IMR-90 (cell line): ENCODE results near the gene GPSM3. TPM values are rescaled to one million over a fixed set of nuclear protein-coding genes. Genes with fewer than 3 reads are reported as not detected.

ENCODE experiments used
- ATAC-seq: fragments of 200-7000 bp; cut with Tn5 transposase; 2 replicates; pipeline ENCODE4 v1.9.1; 2020; ENCODE audit warnings: low read depth, mild to moderate bottlenecking, moderate library complexity
- BruUV-seq: library from RNA; stranded (reverse); fragments of 400-500 nt; replicated peaks from 2 replicates; lab custom pipeline; 2021; lab: Mats Ljungman, UMichigan
- CTCF ChIA-PET: fragments of 300-600 bp; formaldehyde crosslinking; extraction: SDS; loops from one replicate; lab custom pipeline; 2021; ENCODE audit warnings: antibody characterized with exemption; lab: Yijun Ruan, JAX
- POLR2A ChIA-PET: fragments of 300-600 bp; sonication (Branson Sonifier 250); formaldehyde crosslinking; loops from one replicate; lab custom pipeline; 2022; ENCODE audit warnings: antibody characterized with exemption; ENCODE audit not compliant: unreplicated experiment; lab: Charles Lee
- DNase-seq: peaks from one replicate; pipeline ENCODE4 v3.0.0; 2013
- H2AFZ ChIP-seq: replicated peaks from 2 replicates; pipeline ENCODE3; 2013; ENCODE audit warnings: low read length, mild to moderate bottlenecking; ENCODE audit not compliant: poor library complexity
- H2AK5ac ChIP-seq: 2 replicates; pipeline ENCODE4 v1.6.1; 2013; ENCODE audit warnings: low read depth, low read length, inconsistent platforms
- H2AK9ac ChIP-seq: replicated peaks from 2 replicates; pipeline ENCODE3; 2013; ENCODE audit warnings: mild to moderate bottlenecking, low read depth, low read length, moderate library complexity; ENCODE audit not compliant: poor library complexity
- H2BK120ac ChIP-seq: 2 replicates; pipeline ENCODE4 v1.6.1; 2013; ENCODE audit warnings: low read depth, low read length, inconsistent platforms
- H2BK15ac ChIP-seq: 3 replicates; pipeline ENCODE4 v1.6.1; 2013; ENCODE audit warnings: low read depth, low read length, inconsistent platforms
- H2BK20ac ChIP-seq: 2 replicates; pipeline ENCODE4 v1.6.1; 2013; ENCODE audit warnings: low read depth, mild to moderate bottlenecking, inconsistent platforms, low read length, moderate library complexity
- H2BK5ac ChIP-seq: 2 replicates; pipeline ENCODE4 v1.6.1; 2013; ENCODE audit warnings: mild to moderate bottlenecking, low read depth, low read length, inconsistent platforms; ENCODE audit not compliant: poor library complexity, severe bottlenecking
- H3K14ac ChIP-seq: replicated peaks from 2 replicates; pipeline ENCODE4 v1.6.1; 2013; ENCODE audit warnings: low read depth, low read length, inconsistent platforms
- H3K18ac ChIP-seq: 2 replicates; pipeline ENCODE4 v1.6.1; 2013; ENCODE audit warnings: low read depth, low read length, control low read depth
- H3K23ac ChIP-seq: 2 replicates; pipeline ENCODE4 v1.6.1; 2013; ENCODE audit warnings: low read depth, low read length, inconsistent platforms
- H3K27ac ChIP-seq: 2 replicates; pipeline ENCODE4 v1.5.1; 2013; ENCODE audit warnings: mild to moderate bottlenecking, control low read depth, low read length; ENCODE audit not compliant: insufficient read depth
- H3K27me3 ChIP-seq: 2 replicates; pipeline ENCODE4 v1.6.1; 2013; ENCODE audit warnings: low read length; ENCODE audit not compliant: control insufficient read depth, insufficient read depth
- H3K36me3 ChIP-seq: 2 replicates; pipeline ENCODE4 v1.6.1; 2013; ENCODE audit warnings: low read length, mixed read lengths; ENCODE audit not compliant: control insufficient read depth, insufficient read depth
- H3K4ac ChIP-seq: 2 replicates; pipeline ENCODE4 v1.6.1; 2013; ENCODE audit warnings: low read depth, low read length, inconsistent platforms
- H3K4me1 ChIP-seq: 2 replicates; pipeline ENCODE4 v1.6.1; 2013; ENCODE audit warnings: low read length, mixed read lengths; ENCODE audit not compliant: control insufficient read depth, insufficient read depth
- H3K4me2 ChIP-seq: 2 replicates; pipeline ENCODE4 v1.6.1; 2013; ENCODE audit warnings: low read depth, mild to moderate bottlenecking, control low read depth, low read length, moderate library complexity
- H3K4me3 ChIP-seq: 2 replicates; pipeline ENCODE4 v1.5.1; 2013; ENCODE audit warnings: low read depth, mild to moderate bottlenecking, control low read depth, low read length, moderate library complexity; ENCODE audit not compliant: insufficient read depth
- H3K56ac ChIP-seq: 2 replicates; pipeline ENCODE4 v1.6.1; 2013; ENCODE audit warnings: low read length, inconsistent platforms; ENCODE audit not compliant: insufficient read depth; ENCODE audit errors: extremely low read depth
- H3K79me1 ChIP-seq, 2 experiments: 2 replicates each; pipeline ENCODE4 v1.6.1; 2013; ENCODE audit warnings: low read length in 2 of 2, inconsistent platforms in 1 of 2, low read depth in 1 of 2
- H3K9ac ChIP-seq: 2 replicates; pipeline ENCODE4 v1.6.1; 2013; ENCODE audit warnings: low read depth, low read length, control low read depth
- H3K9me1 ChIP-seq: 2 replicates; pipeline ENCODE4 v1.6.1; 2013; ENCODE audit warnings: low read length, inconsistent platforms; ENCODE audit not compliant: insufficient read depth
- H3K9me3 ChIP-seq: 2 replicates; pipeline ENCODE4 v1.6.1; 2013; ENCODE audit warnings: low read length; ENCODE audit not compliant: control insufficient read depth, insufficient read depth
- H4K20me1 ChIP-seq: 2 replicates; pipeline ENCODE4 v1.6.1; 2013; ENCODE audit warnings: low read length, inconsistent platforms; ENCODE audit not compliant: insufficient read depth
- H4K5ac ChIP-seq: 2 replicates; pipeline ENCODE4 v1.6.1; 2013; ENCODE audit warnings: mild to moderate bottlenecking, low read depth, low read length, control low read depth
- H4K8ac ChIP-seq, 2 experiments: 2 replicates each; pipeline ENCODE4 v1.6.1; 2013; ENCODE audit warnings: low read depth in 2 of 2, low read length in 2 of 2, control low read depth in 1 of 2, inconsistent platforms in 1 of 2
- H4K91ac ChIP-seq: 2 replicates; pipeline ENCODE4 v1.6.1; 2013; ENCODE audit warnings: low read depth, low read length, inconsistent platforms; ENCODE audit not compliant: insufficient read depth
- CEBPB ChIP-seq: IDR thresholded peaks from 2 replicates; pipeline ENCODE4 v1.6.1; 2012; ENCODE audit warnings: low read depth, low read length, improper control_type of control experiment
- CTCF ChIP-seq: conservative IDR thresholded peaks from 2 replicates; pipeline ENCODE4 v1.5.1; 2012; ENCODE audit warnings: mild to moderate bottlenecking, low read depth, low read length, improper control_type of control experiment
- WGBS, 2 experiments: methylation state at CpG; one replicate each; pipeline versions ENCODE4 v1.1.5 to v1.1.7; 2013; ENCODE audit warnings: missing lambda C conversion rate in 2 of 2; ENCODE audit not compliant: insufficient read length in 1 of 2; ENCODE audit errors: extremely low coverage in 2 of 2; 5-methylcytosine and 5-hydroxymethylcytosine counted together
- dilution Hi-C: fragments of 300-500 bp; cut with HindIII; formaldehyde crosslinking; loops from one replicate; pipeline ENCODE4 v1.14.3; 2018; ENCODE audit warnings: low sequenced_read_pairs; ENCODE audit not compliant: unreplicated experiment
- in situ Hi-C: fragments of 300-500 bp; cut with MboI; formaldehyde crosslinking; loops from 3 replicates; pipeline ENCODE4 v1.14.3; 2019; ENCODE audit warnings: low sequenced_read_pairs, inconsistent platforms, mixed read lengths
- intact Hi-C: fragments of 100-400 bp; cut with micrococcal nuclease; formaldehyde crosslinking; loops from 2 replicates; pipeline ENCODE4 v1.10.0; 2022
- polyA plus RNA-seq, 3 experiments: library from polyadenylated mRNA; depleted of rRNA; stranded (reverse); fragments of >200 nt; gene quantifications; 2 replicates each; pipeline ENCODE4 v1.2.3, GENCODE V29; 2012; ENCODE audit warnings: low replicate concordance in 1 of 3
- total RNA-seq: library from RNA; depleted of rRNA; stranded (reverse); fragments of >200 nt; gene quantifications from 2 replicates; pipeline ENCODE4 v1.2.3, GENCODE V29; 2012

Gene GPSM3
- total and polyA plus RNA-seq, 2 of the 4 experiments (the other 2 are of a cell fraction): 3.0 to 9.8 TPM

GRCh38 chr6:32149092-32149755 lies 43.2 kb downstream of the GPSM3 start:
- H3K27me3 ChIP-seq: peaks cover 26% of the 10 kb centered on the region
- dilution Hi-C loops (no loop called here), in situ Hi-C loops (no loop called here), intact Hi-C loops (no loop called here)
- ATAC-seq (no peak), DNase-seq (no peak)
- no peak overlapping the region for H2AK5ac ChIP-seq
- no peak overlapping the region for H3K14ac ChIP-seq
- H2AK9ac ChIP-seq: no peak overlapping the region
- no peak overlapping the region for H3K4ac ChIP-seq
- no peak overlapping the region for H3K56ac ChIP-seq
- no peak overlapping the region for H3K4me3 ChIP-seq
- CTCF ChIA-PET: no interaction called here
- H3K9me3 ChIP-seq: peaks cover 2% of the 10 kb centered on the region; the same call in 1 of the 2 replicates
- H4K91ac ChIP-seq: no peak overlapping the region
- H3K23ac ChIP-seq: no peak overlapping the region
- WGBS, 2 experiments: 39% methylated on average over 11 of the region's 47 CpGs; no CpG with 5 or more reads in 1 of the 2 experiments
- no peak overlapping the region for H3K9ac ChIP-seq
- H3K4me1 ChIP-seq: peaks cover 19% of the 10 kb centered on the region
- no peak overlapping the region for H2BK20ac ChIP-seq
- no peak overlapping the region for H3K4me2 ChIP-seq
- H3K36me3 ChIP-seq: peaks cover 2% of the 10 kb centered on the region; the same call in 1 of the 2 replicates
- no peaks in the 10 kb centered on the region for H4K20me1 ChIP-seq
- peak overlapping the region; percentile 18 for H2AFZ ChIP-seq
- POLR2A ChIA-PET: no interaction called here
- H4K8ac ChIP-seq: no peak overlapping the region
- H3K79me1 ChIP-seq: peaks cover 0 to 17% of the 10 kb centered on the region in 2 experiments; a peak in 2 of 4 replicates
- H3K9me1 ChIP-seq: 0 out of 2 replicates have a peak, but pooled peaks cover 4% of the 10 kb centered on the region
- no peak overlapping the region for H2BK120ac ChIP-seq
- H2BK15ac ChIP-seq: no peak overlapping the region
- H3K18ac ChIP-seq: no peak overlapping the region
- H4K5ac ChIP-seq: no peak overlapping the region
- BruUV-seq: no TSS peak
- H2BK5ac ChIP-seq: no peak overlapping the region
- H3K27ac ChIP-seq: no peak overlapping the region
- no peak for TF ChIP-seq CTCF
- no peak for TF ChIP-seq CEBPB
